ENCODE measurements around the gene CREG2. TPM values are rescaled to one million over a fixed set of nuclear protein-coding genes. Genes with fewer than 3 reads are reported as not detected.

Gene CREG2
- total RNA-seq, 1 experiment from 2014 or later, result 1.3 TPM

DNA sequence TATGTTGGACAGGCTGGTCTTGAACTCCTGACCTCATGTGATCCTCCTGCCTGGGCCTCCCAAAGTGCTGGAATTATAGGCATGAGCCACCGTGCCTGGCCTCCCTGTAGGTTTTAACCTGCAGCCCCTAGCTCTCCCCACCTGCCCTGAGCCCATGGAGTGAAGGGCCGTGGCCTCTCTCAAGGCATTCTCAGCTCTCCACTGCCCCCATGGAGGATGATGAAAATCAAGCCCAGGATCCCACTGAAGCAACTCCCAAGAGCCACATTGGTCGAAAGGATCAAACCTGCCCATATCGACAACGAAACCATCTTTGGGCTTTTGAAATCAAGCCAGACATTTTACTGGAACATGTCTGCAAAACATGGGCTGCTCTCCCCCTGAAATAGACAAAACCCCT, 22.4 kb upstream of the CREG2 start:
- Mint-ChIP-seq H3K36me3 (ENCODE audit: insufficient read depth, unreplicated experiment) (no peaks in the 10 kb centered on the region), H3K27ac (ENCODE audit: unreplicated experiment) (no peak overlapping the region), H3K27me3 (ENCODE audit: unreplicated experiment) (no peaks in the 10 kb centered on the region), H3K9me3 (ENCODE audit: low read depth, unreplicated experiment) (no peaks in the 10 kb centered on the region), H3K4me3 (ENCODE audit: low read depth, unreplicated experiment) (no peak overlapping the region), H3K4me1 (ENCODE audit: low read depth, unreplicated experiment) (peaks cover 5% of the 10 kb centered on the region)
- no TSS peak for BruUV-seq (replicated peaks)
- TF ChIP-seq, protein P1, sequence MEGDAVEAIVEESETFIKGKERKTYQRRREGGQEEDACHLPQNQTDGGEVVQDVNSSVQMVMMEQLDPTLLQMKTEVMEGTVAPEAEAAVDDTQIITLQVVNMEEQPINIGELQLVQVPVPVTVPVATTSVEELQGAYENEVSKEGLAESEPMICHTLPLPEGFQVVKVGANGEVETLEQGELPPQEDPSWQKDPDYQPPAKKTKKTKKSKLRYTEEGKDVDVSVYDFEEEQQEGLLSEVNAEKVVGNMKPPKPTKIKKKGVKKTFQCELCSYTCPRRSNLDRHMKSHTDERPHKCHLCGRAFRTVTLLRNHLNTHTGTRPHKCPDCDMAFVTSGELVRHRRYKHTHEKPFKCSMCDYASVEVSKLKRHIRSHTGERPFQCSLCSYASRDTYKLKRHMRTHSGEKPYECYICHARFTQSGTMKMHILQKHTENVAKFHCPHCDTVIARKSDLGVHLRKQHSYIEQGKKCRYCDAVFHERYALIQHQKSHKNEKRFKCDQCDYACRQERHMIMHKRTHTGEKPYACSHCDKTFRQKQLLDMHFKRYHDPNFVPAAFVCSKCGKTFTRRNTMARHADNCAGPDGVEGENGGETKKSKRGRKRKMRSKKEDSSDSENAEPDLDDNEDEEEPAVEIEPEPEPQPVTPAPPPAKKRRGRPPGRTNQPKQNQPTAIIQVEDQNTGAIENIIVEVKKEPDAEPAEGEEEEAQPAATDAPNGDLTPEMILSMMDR (IDR thresholded peaks at IDR 0.05; ENCODE audit: unreplicated experiment), result no peak
- CTCF ChIA-PET, result interaction anchor here (0.8 kb wide), 1 partner anchor 61 kb away, joined by 3 read pairs; no protein-coding TSS in a partner anchor
- intact Hi-C loops (cut with micrococcal nuclease; ENCODE audit: unreplicated experiment), result loop anchor here (10.0 kb wide), 2 partner anchors 285 to 1035 kb away; partner anchors contain the start of gene MAP4K4
- DNase-seq, result no peak

DNA sequence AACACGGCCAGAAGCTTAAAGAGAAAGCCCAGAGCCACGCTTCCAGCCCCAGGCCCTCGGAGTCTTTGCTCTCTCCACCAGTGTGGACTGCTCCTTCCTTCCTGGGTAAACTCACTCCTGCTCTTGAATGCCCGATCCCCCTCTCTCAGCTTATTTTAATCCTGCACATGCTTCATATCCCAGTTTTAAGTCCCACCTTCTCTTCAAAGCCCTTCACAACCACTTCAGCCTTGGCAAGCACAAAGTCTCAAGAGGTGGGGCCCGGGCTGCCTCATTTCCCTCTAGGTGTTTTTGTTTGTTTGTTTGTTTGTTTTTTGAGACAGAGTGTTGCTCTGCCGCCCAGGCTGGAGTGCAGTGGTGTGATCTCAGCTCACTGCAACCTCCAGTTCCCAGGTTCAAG, 21.6 kb upstream of the CREG2 start:
- DNase-seq, result no peak
- intact Hi-C loops (cut with micrococcal nuclease; ENCODE audit: unreplicated experiment), result no loop called here
- no peaks in the 10 kb centered on the region for H3K27me3 Mint-ChIP-seq (ENCODE audit: unreplicated experiment)
- H3K4me1 Mint-ChIP-seq (ENCODE audit: low read depth, unreplicated experiment), result peaks cover 5% of the 10 kb centered on the region
- H3K36me3 Mint-ChIP-seq (ENCODE audit: insufficient read depth, unreplicated experiment), result no peaks in the 10 kb centered on the region
- BruUV-seq (replicated peaks), result no TSS peak
- CTCF ChIA-PET, result no interaction called here
- no peak overlapping the region for H3K4me3 Mint-ChIP-seq (ENCODE audit: low read depth, unreplicated experiment)
- H3K9me3 Mint-ChIP-seq (ENCODE audit: low read depth, unreplicated experiment), result no peaks in the 10 kb centered on the region
- H3K27ac Mint-ChIP-seq (ENCODE audit: unreplicated experiment), result no peak overlapping the region
- TF ChIP-seq, protein P1 (IDR thresholded peaks at IDR 0.05; ENCODE audit: unreplicated experiment), result no peak

DNA sequence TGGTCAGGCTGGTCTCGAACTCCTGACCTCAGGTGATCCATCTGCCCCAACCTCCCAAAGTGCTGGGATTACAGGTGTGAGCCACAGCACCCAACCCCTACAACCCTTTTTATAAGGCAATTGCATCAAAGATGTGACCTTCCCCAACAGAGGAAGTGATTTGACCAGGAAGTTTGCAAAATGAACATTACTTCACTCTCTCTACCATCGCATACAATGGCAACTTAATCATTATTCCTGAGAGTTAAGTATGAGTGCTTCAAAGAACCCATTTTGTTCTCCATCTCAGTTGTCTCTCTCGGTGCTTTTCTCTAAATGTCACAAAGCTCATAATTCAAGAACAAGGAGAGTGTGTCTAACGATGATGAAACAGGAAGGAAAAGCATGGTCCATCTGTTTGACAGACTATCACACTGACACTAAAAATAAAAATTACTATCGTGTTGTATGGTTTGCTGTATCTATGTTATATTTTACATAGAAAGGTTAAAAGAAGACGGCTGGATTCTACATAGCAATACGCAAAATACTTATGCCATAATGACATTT, 18.1 kb upstream of the CREG2 start:
- H3K27me3 Mint-ChIP-seq (ENCODE audit: unreplicated experiment), result no peaks in the 10 kb centered on the region
- no TSS peak for BruUV-seq (replicated peaks)
- H3K36me3 Mint-ChIP-seq (ENCODE audit: insufficient read depth, unreplicated experiment), result no peaks in the 10 kb centered on the region
- DNase-seq, result no peak
- TF ChIP-seq, protein P1 (IDR thresholded peaks at IDR 0.05; ENCODE audit: unreplicated experiment), result no peak
- no peak overlapping the region for H3K27ac Mint-ChIP-seq (ENCODE audit: unreplicated experiment)
- peaks cover 4% of the 10 kb centered on the region for H3K4me1 Mint-ChIP-seq (ENCODE audit: low read depth, unreplicated experiment)
- H3K9me3 Mint-ChIP-seq (ENCODE audit: low read depth, unreplicated experiment), result no peaks in the 10 kb centered on the region
- CTCF ChIA-PET, result interaction anchor here (0.5 to 1.8 kb wide), 2 partner anchors 14 to 82 kb away, joined by 3 to 6 read pairs; no protein-coding TSS in a partner anchor
- intact Hi-C loops (cut with micrococcal nuclease; ENCODE audit: unreplicated experiment), result no loop called here
- H3K4me3 Mint-ChIP-seq (ENCODE audit: low read depth, unreplicated experiment), result no peak overlapping the region

GRCh38 chr2:101403745-101404144, 16.4 kb upstream of the CREG2 start:
- TF ChIP-seq, protein P1 (IDR thresholded peaks at IDR 0.05; ENCODE audit: unreplicated experiment), result no peak
- Mint-ChIP-seq H3K36me3 (ENCODE audit: insufficient read depth, unreplicated experiment) (no peaks in the 10 kb centered on the region), H3K27ac (ENCODE audit: unreplicated experiment) (no peak overlapping the region), H3K27me3 (ENCODE audit: unreplicated experiment) (no peaks in the 10 kb centered on the region), H3K4me3 (ENCODE audit: low read depth, unreplicated experiment) (no peak overlapping the region), H3K4me1 (ENCODE audit: low read depth, unreplicated experiment) (peaks cover 15% of the 10 kb centered on the region), H3K9me3 (ENCODE audit: low read depth, unreplicated experiment) (no peaks in the 10 kb centered on the region)
- no TSS peak for BruUV-seq (replicated peaks)
- CTCF ChIA-PET, result no interaction called here
- DNase-seq, result no peak
- intact Hi-C loops (cut with micrococcal nuclease; ENCODE audit: unreplicated experiment), result no loop called here

Data from Calu3 (cell line).